EH (cell line): Measurements from ENCODE around the gene UTP4.
"Not testable (repeated sequence)": the region's sequence is repeated elsewhere in the genome, so short reads cannot be mapped to it uniquely, and the experiment has no call there.

ENCODE experiments used
- DNase-seq: peaks from one replicate; pipeline ENCODE4 v3.0.0-alpha.2; 2015; ENCODE audit warnings: low read depth

UTP4 gene

GRCh38 chr16:69110406-69110805 is 22.0 kb upstream of the UTP4 start:
- no peak for DNase-seq

- no peak for DNase-seq
Measured at GRCh38 chr16:69111216-69111875, 21.1 kb upstream of the UTP4 start.

GRCh38 chr16:69111876-69112230 is 20.6 kb upstream of the UTP4 start:
- DNase-seq = no peak

GRCh38 chr16:69112285-69113129 is 19.9 kb upstream of the UTP4 start:
- DNase-seq = peak; percentile 51

- no peak for DNase-seq
Measured at GRCh38 chr16:69113216-69113615, 19.2 kb upstream of the UTP4 start.

- no peak for DNase-seq
Measured at GRCh38 chr16:69114346-69114975, 18.0 kb upstream of the UTP4 start.

- DNase-seq = no peak
Measured at GRCh38 chr16:69114976-69115355, 17.5 kb upstream of the UTP4 start.

GRCh38 chr16:69115361-69115760 is 17.1 kb upstream of the UTP4 start:
- no peak for DNase-seq

- no peak for DNase-seq
Measured at GRCh38 chr16:69115837-69116236, 16.6 kb upstream of the UTP4 start.

GRCh38 chr16:69116256-69116875 is 16.1 kb upstream of the UTP4 start:
- no peak for DNase-seq

- DNase-seq = no peak
Measured at GRCh38 chr16:69116906-69117305, 15.5 kb upstream of the UTP4 start.

- DNase-seq = no peak
Measured at GRCh38 chr16:69118468-69118867, 14.0 kb upstream of the UTP4 start.

GRCh38 chr16:69118994-69119393 is 13.5 kb upstream of the UTP4 start:
- no peak for DNase-seq

- DNase-seq = no peak
Measured at GRCh38 chr16:69119536-69119935, 12.9 kb upstream of the UTP4 start.

GRCh38 chr16:69120096-69120664 is 12.3 kb upstream of the UTP4 start:
- no peak for DNase-seq

- DNase-seq = peak; percentile 78
Measured at GRCh38 chr16:69123910-69124309, 8.5 kb upstream of the UTP4 start.

GRCh38 chr16:69124406-69124805 is 8.0 kb upstream of the UTP4 start:
- DNase-seq = not testable (repeated sequence)

GRCh38 chr16:69124961-69125360 is 7.5 kb upstream of the UTP4 start:
- not testable (repeated sequence) for DNase-seq

- no peak for DNase-seq
Measured at GRCh38 chr16:69126221-69126620, 6.2 kb upstream of the UTP4 start.

GRCh38 chr16:69126801-69127200 is 5.6 kb upstream of the UTP4 start:
- DNase-seq = not testable (repeated sequence)

GRCh38 chr16:69127966-69128510 is 4.4 kb upstream of the UTP4 start:
- DNase-seq = no peak

- DNase-seq = no peak
Measured at GRCh38 chr16:69130461-69130860, 2.0 kb upstream of the UTP4 start.
